Activated CD8-positive, alpha-beta memory T cell treated with anti-CD3 and anti-CD28 coated beads for 24 hours (primary cell): ENCODE results near the gene TNPO2.
A peak's percentile ranks its signal among the peaks of the same experiment; 100 is the strongest.
"Not testable (repeated sequence)": the region's sequence is repeated elsewhere in the genome, so short reads cannot be mapped to it uniquely, and the experiment has no call there.

Experiments
- DNase-seq: peaks from one replicate; pipeline ENCODE4 v3.0.0-alpha.2; 2020

Gene TNPO2

GRCh38 chr19:12705169-12705568 lies 18.6 kb downstream of the TNPO2 start:
- no peak for DNase-seq

GRCh38 chr19:12703046-12703445 lies 20.7 kb downstream of the TNPO2 start:
- DNase-seq: no peak

GRCh38 chr19:12701596-12702282 lies 22.0 kb downstream of the TNPO2 start:
- DNase-seq: no peak

- DNase-seq: no peak
These were observed 25.6 kb downstream of the TNPO2 start for GRCh38 chr19:12698138-12698537.

GRCh38 chr19:12697425-12697824 lies 26.3 kb downstream of the TNPO2 start:
- not testable (repeated sequence) for DNase-seq

- peak; percentile 100 for DNase-seq
These were observed 27.1 kb downstream of the TNPO2 start, which contains the start of gene FBXW9 for GRCh38 chr19:12696366-12697335. Gene FBXW9 (minus strand): TSS chr19:12696631. CDS start chr19:12696581, 50 bp downstream.

- DNase-seq: no peak
These were observed 27.8 kb downstream of the TNPO2 start for GRCh38 chr19:12695997-12696365.

- no peak for DNase-seq
These were observed 28.2 kb downstream of the TNPO2 start for GRCh38 chr19:12695514-12695913.

GRCh38 chr19:12695096-12695495 lies 28.6 kb downstream of the TNPO2 start:
- no peak for DNase-seq

GRCh38 chr19:12694641-12695040 lies 29.1 kb downstream of the TNPO2 start:
- DNase-seq: no peak

- no peak for DNase-seq
These were observed 30.8 kb downstream of the TNPO2 start for GRCh38 chr19:12692960-12693359.

- no peak for DNase-seq
These were observed 34.0 kb downstream of the TNPO2 start for GRCh38 chr19:12689581-12690216.

GRCh38 chr19:12689012-12689411 lies 34.7 kb downstream of the TNPO2 start:
- no peak for DNase-seq

GRCh38 chr19:12687496-12688196 lies 36.1 kb downstream of the TNPO2 start, which contains the start of gene GNG14:
Gene GNG14 (plus strand): TSS chr19:12687998. CDS start chr19:12688049, 51 bp downstream.
- DNase-seq: no peak

- DNase-seq: no peak
These were observed 37.9 kb downstream of the TNPO2 start for GRCh38 chr19:12685831-12686230.

GRCh38 chr19:12681074-12681987 lies 42.4 kb downstream of the TNPO2 start, which contains the start of gene DHPS:
Gene DHPS (minus strand): TSS chr19:12681880. CDS start chr19:12681766, 114 bp downstream.
- peak; percentile 93 for DNase-seq

GRCh38 chr19:12680034-12680433 lies 43.7 kb downstream of the TNPO2 start:
- DNase-seq: no peak

GRCh38 chr19:12678039-12678438 lies 45.7 kb downstream of the TNPO2 start:
- not testable (repeated sequence) for DNase-seq

GRCh38 chr19:12676928-12677327 lies 46.8 kb downstream of the TNPO2 start:
- no peak for DNase-seq

- peak; percentile 96 for DNase-seq
These were observed 47.3 kb downstream of the TNPO2 start for GRCh38 chr19:12676384-12676792.

- DNase-seq: no peak
These were observed 47.8 kb downstream of the TNPO2 start for GRCh38 chr19:12675940-12676339.
